HTERT RPE-1 (cell line): ENCODE results near the gene TMEM170A.
"Not testable (repeated sequence)": the region's sequence is repeated elsewhere in the genome, so short reads cannot be mapped to it uniquely, and the experiment has no call there.

Experiments
- in situ Hi-C: fragments of 300-500 bp; cut with MboI; formaldehyde crosslinking; loops from 4 replicates; pipeline ENCODE4 v1.14.3; 2020; ENCODE audit warnings: low sequenced_read_pairs

Gene TMEM170A

GRCh38 chr16:75456971-75457370 lies 7.5 kb downstream of the TMEM170A start:
- in situ Hi-C loops: no loop called here

- in situ Hi-C loops: not testable (repeated sequence)
These were observed 8.0 kb downstream of the TMEM170A start for GRCh38 chr16:75456486-75456885.

- in situ Hi-C loops: no loop called here
These were observed 8.8 kb downstream of the TMEM170A start for GRCh38 chr16:75455677-75456076.

- in situ Hi-C loops: no loop called here
These were observed 11.9 kb downstream of the TMEM170A start for GRCh38 chr16:75452464-75453190.

- in situ Hi-C loops: no loop called here
These were observed 18.1 kb downstream of the TMEM170A start for GRCh38 chr16:75446416-75446815.

GRCh38 chr16:75445298-75445697 lies 19.2 kb downstream of the TMEM170A start:
- in situ Hi-C loops: no loop called here

GRCh38 chr16:75443298-75443697 lies 21.2 kb downstream of the TMEM170A start:
- in situ Hi-C loops: no loop called here

- in situ Hi-C loops: no loop called here
These were observed 30.6 kb downstream of the TMEM170A start for GRCh38 chr16:75433732-75434413.

- in situ Hi-C loops: no loop called here
These were observed 31.4 kb downstream of the TMEM170A start, which contains the start of gene CFDP1 for GRCh38 chr16:75432828-75433731. CFDP1 (minus strand) TSS chr16:75433503; CDS start chr16:75433352, 151 bp downstream.

GRCh38 chr16:75429621-75430403 lies 34.7 kb downstream of the TMEM170A start:
- in situ Hi-C loops: no loop called here

GRCh38 chr16:75426524-75426923 lies 38.0 kb downstream of the TMEM170A start:
- in situ Hi-C loops: not testable (repeated sequence)

- in situ Hi-C loops: not testable (repeated sequence)
These were observed 40.3 kb downstream of the TMEM170A start for GRCh38 chr16:75424105-75424762.

GRCh38 chr16:75423723-75424104 lies 40.8 kb downstream of the TMEM170A start:
- in situ Hi-C loops: no loop called here

- in situ Hi-C loops: no loop called here
These were observed 42.7 kb downstream of the TMEM170A start for GRCh38 chr16:75421820-75422126.

GRCh38 chr16:75420987-75421819 lies 43.3 kb downstream of the TMEM170A start:
- in situ Hi-C loops: no loop called here

- in situ Hi-C loops: no loop called here
These were observed 47.5 kb downstream of the TMEM170A start for GRCh38 chr16:75416904-75417565.

- in situ Hi-C loops: no loop called here
These were observed 49.2 kb downstream of the TMEM170A start for GRCh38 chr16:75415169-75415905.

- in situ Hi-C loops: no loop called here
These were observed 50.5 kb downstream of the TMEM170A start for GRCh38 chr16:75413951-75414350.
